Stimulated activated CD4-positive, alpha-beta T cell treated with anti-CD3 and anti-CD28 coated beads, Interleukin-1b, Interleukin-23, amount 100 ng/mL, for 48 hours (primary cell): ENCODE data around the gene PTPN20.
"Not testable (repeated sequence)": the region's sequence is repeated elsewhere in the genome, so short reads cannot be mapped to it uniquely, and the experiment has no call there.

Source experiments
- DNase-seq: peaks from one replicate; pipeline ENCODE4 v3.0.0-alpha.2; 2020

The PTPN20 gene

GRCh38 chr10:46911144-46911876 lies at the start of gene PTPN20:
PTPN20 (plus strand) TSS chr10:46911428; CDS start chr10:46932500, 21,072 bp downstream.
- not testable (repeated sequence) for DNase-seq

- not testable (repeated sequence) for DNase-seq
Measured at GRCh38 chr10:46869716-46870115, 41.5 kb upstream of the PTPN20 start.

- DNase-seq, result not testable (repeated sequence)
Measured at GRCh38 chr10:46871583-46871982, 39.6 kb upstream of the PTPN20 start.

- not testable (repeated sequence) for DNase-seq
Measured at GRCh38 chr10:46875304-46875703, 35.9 kb upstream of the PTPN20 start.

GRCh38 chr10:46876773-46877172 lies 34.5 kb upstream of the PTPN20 start:
- not testable (repeated sequence) for DNase-seq

- not testable (repeated sequence) for DNase-seq
Measured at GRCh38 chr10:46878761-46879160, 32.5 kb upstream of the PTPN20 start.

GRCh38 chr10:46890813-46891611 lies 20.2 kb upstream of the PTPN20 start:
- DNase-seq, result peak; percentile 14

- not testable (repeated sequence) for DNase-seq
Measured at GRCh38 chr10:46896762-46897692, 14.2 kb upstream of the PTPN20 start.

- not testable (repeated sequence) for DNase-seq
Measured at GRCh38 chr10:46901247-46901646, 10.0 kb upstream of the PTPN20 start.

- not testable (repeated sequence) for DNase-seq
Measured at GRCh38 chr10:46903874-46904273, 7.4 kb upstream of the PTPN20 start.

GRCh38 chr10:46906359-46906758 lies 4.9 kb upstream of the PTPN20 start:
- not testable (repeated sequence) for DNase-seq

- not testable (repeated sequence) for DNase-seq
Measured at GRCh38 chr10:46907185-46908117, 3.8 kb upstream of the PTPN20 start.

- DNase-seq, result not testable (repeated sequence)
Measured at GRCh38 chr10:46922498-46922897, 11.3 kb downstream of the PTPN20 start.

GRCh38 chr10:46925156-46925555 lies 13.9 kb downstream of the PTPN20 start:
- DNase-seq, result not testable (repeated sequence)

- not testable (repeated sequence) for DNase-seq
Measured at GRCh38 chr10:46925853-46926252, 14.6 kb downstream of the PTPN20 start.

- not testable (repeated sequence) for DNase-seq
Measured at GRCh38 chr10:46928810-46929209, 17.6 kb downstream of the PTPN20 start.

- DNase-seq, result not testable (repeated sequence)
Measured at GRCh38 chr10:46932383-46932782, 21.2 kb downstream of the PTPN20 start.

- DNase-seq, result not testable (repeated sequence)
Measured at GRCh38 chr10:46941091-46941490, 29.9 kb downstream of the PTPN20 start.

- not testable (repeated sequence) for DNase-seq
Measured at GRCh38 chr10:46948687-46949518, 37.7 kb downstream of the PTPN20 start.

GRCh38 chr10:46952540-46952939 lies 41.3 kb downstream of the PTPN20 start:
- DNase-seq, result not testable (repeated sequence)
